ENCODE measurements around the gene FAM163B. TPM values are rescaled to one million over a fixed set of nuclear protein-coding genes. Genes with fewer than 3 reads are reported as not detected.

Gene FAM163B
- total and polyA plus RNA-seq, 2 donors (not counting 1 experiment from before 2014, with no cell fraction given) = not detected

DNA sequence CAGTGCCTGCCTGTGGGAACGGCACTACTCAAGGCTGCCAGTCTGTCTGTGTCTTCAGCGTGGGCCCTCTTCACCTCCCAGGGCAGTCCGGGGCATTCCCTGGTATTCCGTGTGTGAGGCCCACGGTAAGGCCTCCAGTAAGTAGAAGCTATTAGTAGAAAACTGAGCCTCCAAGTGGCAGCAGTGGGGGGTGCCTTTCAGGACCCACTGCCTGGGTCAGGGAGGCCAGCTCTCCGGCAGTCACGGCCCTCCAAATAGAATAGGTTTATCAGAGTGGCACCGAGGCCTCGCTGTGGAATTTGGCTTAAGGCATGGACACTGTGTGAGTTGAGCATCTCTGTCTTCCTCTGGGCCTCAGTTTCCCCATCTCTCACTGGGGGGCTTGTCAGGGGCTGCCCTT lies 51.6 kb downstream of the FAM163B start:
- no peaks in the 10 kb centered on the region for H3K36me3 ChIP-seq (replicated peaks in 1 of 2; ENCODE audit: control extremely low read depth in 1 of 2, control insufficient read depth in 1 of 2, extremely low read depth in 1 of 2, insufficient read depth in 2 of 2, low read length in 1 of 2)
- Mint-ChIP-seq H3K27ac (no peak overlapping the region), H3K4me3 (no peak overlapping the region), H3K27me3 (peaks cover 22% of the 10 kb centered on the region), H3K4me1 (peaks cover 15% of the 10 kb centered on the region), H3K9me3 (ENCODE audit: insufficient read depth) (no peaks in the 10 kb centered on the region)
- peaks cover 13 to 17% of the 10 kb centered on the region in 2 donors for H3K4me1 ChIP-seq (ENCODE audit: control insufficient read depth in 2 of 2, insufficient read depth in 2 of 2, low read length in 2 of 2)
- H3K4me3 ChIP-seq (ENCODE audit: control extremely low read depth in 1 of 5, extremely low read depth in 1 of 5, insufficient read depth in 1 of 5, low read depth in 2 of 5, low read length in 4 of 5) = no peak overlapping the region
- no peak overlapping the region for H2AFZ ChIP-seq (ENCODE audit: insufficient read depth, low read depth, low read length, poor library complexity, severe bottlenecking)
- no peak overlapping the region for H3K9ac ChIP-seq (ENCODE audit: low read length)
- no peaks in the 10 kb centered on the region for H3K79me2 ChIP-seq (ENCODE audit: control insufficient read depth, insufficient read depth, low read length)
- WGBS (ENCODE audit: insufficient coverage) = 100% methylated on average over 8 of the region's 9 CpGs
- ChIA-PET POLR2A (no interaction called here), CTCF (no interaction called here)
- DNase-seq (no peak), ATAC-seq (ENCODE audit: low read depth) (no peak)
- H3K27ac ChIP-seq (ENCODE audit: low read length in 2 of 2) = no peak overlapping the region
- peaks cover 0 to 32% (median 4%) of the 10 kb centered on the region in 4 experiments for H3K27me3 ChIP-seq (replicated peaks in 1 of 4; ENCODE audit: control extremely low read depth in 1 of 4, control insufficient read depth in 3 of 4, insufficient read depth in 4 of 4, low read length in 3 of 4)
- peaks cover 0 to 4% (median 0%) of the 10 kb centered on the region in 3 donors for H3K9me3 ChIP-seq (ENCODE audit: control extremely low read depth in 1 of 3, control insufficient read depth in 2 of 3, insufficient read depth in 1 of 3, low read length in 2 of 3)
- no peaks in the 10 kb centered on the region for H4K20me1 ChIP-seq (ENCODE audit: control insufficient read depth, insufficient read depth, low read length, poor library complexity, severe bottlenecking)
- H3K4me2 ChIP-seq (replicated peaks; ENCODE audit: low read depth, low read length, poor library complexity, severe bottlenecking) = peak overlapping the region; percentile 49
- intact Hi-C loops (cut with micrococcal nuclease) = no loop called here
- TF ChIP-seq, protein P1, sequence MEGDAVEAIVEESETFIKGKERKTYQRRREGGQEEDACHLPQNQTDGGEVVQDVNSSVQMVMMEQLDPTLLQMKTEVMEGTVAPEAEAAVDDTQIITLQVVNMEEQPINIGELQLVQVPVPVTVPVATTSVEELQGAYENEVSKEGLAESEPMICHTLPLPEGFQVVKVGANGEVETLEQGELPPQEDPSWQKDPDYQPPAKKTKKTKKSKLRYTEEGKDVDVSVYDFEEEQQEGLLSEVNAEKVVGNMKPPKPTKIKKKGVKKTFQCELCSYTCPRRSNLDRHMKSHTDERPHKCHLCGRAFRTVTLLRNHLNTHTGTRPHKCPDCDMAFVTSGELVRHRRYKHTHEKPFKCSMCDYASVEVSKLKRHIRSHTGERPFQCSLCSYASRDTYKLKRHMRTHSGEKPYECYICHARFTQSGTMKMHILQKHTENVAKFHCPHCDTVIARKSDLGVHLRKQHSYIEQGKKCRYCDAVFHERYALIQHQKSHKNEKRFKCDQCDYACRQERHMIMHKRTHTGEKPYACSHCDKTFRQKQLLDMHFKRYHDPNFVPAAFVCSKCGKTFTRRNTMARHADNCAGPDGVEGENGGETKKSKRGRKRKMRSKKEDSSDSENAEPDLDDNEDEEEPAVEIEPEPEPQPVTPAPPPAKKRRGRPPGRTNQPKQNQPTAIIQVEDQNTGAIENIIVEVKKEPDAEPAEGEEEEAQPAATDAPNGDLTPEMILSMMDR (IDR thresholded peaks at IDR 0.05) = no peak

DNA sequence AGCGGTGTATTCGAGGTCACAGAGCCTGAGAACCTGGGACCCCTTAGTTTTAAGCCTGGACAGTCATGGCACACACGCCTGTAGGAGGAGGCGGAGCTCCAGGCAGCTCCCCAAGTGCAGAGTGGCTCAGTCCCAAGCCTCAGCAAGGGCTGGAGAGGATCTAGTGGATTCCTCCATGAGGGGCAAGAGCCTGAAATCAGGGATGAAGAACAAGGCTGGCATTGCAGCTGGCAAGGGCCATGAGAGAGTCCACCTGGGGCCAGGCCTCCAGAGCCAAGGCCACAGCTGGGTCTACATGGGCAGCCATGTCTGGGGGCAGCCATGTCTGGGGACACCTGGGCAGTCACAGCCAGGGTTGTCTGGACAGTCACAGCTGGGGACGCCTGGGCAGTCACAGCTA lies 52.8 kb downstream of the FAM163B start:
- ChIA-PET CTCF (no interaction called here), POLR2A (no interaction called here)
- Histone ChIP-seq H3K36me3 (replicated peaks in 1 of 2; ENCODE audit: control extremely low read depth in 1 of 2, control insufficient read depth in 1 of 2, extremely low read depth in 1 of 2, insufficient read depth in 2 of 2, low read length in 1 of 2) (no peaks in the 10 kb centered on the region), H3K4me3 (ENCODE audit: control extremely low read depth in 1 of 5, extremely low read depth in 1 of 5, insufficient read depth in 1 of 5, low read depth in 2 of 5, low read length in 4 of 5) (no peak overlapping the region), H3K4me2 (replicated peaks; ENCODE audit: low read depth, low read length, poor library complexity, severe bottlenecking) (no peak overlapping the region), H3K9me3 (ENCODE audit: control extremely low read depth in 1 of 3, control insufficient read depth in 2 of 3, insufficient read depth in 1 of 3, low read length in 2 of 3) (peaks cover 0 to 4% (median 0%) of the 10 kb centered on the region in 3 donors), H2AFZ (ENCODE audit: insufficient read depth, low read depth, low read length, poor library complexity, severe bottlenecking) (no peak overlapping the region), H3K27ac (ENCODE audit: low read length in 2 of 2) (no peak overlapping the region), H3K9ac (ENCODE audit: low read length) (no peak overlapping the region), H3K27me3 (replicated peaks in 1 of 4; ENCODE audit: control extremely low read depth in 1 of 4, control insufficient read depth in 3 of 4, insufficient read depth in 4 of 4, low read length in 3 of 4) (peaks cover 0 to 32% (median 4%) of the 10 kb centered on the region in 4 experiments), H4K20me1 (ENCODE audit: control insufficient read depth, insufficient read depth, low read length, poor library complexity, severe bottlenecking) (no peaks in the 10 kb centered on the region), H3K79me2 (ENCODE audit: control insufficient read depth, insufficient read depth, low read length) (no peaks in the 10 kb centered on the region), H3K4me1 (ENCODE audit: control insufficient read depth in 2 of 2, insufficient read depth in 2 of 2, low read length in 2 of 2) (peaks cover 13 to 17% of the 10 kb centered on the region in 2 donors)
- Mint-ChIP-seq H3K9me3 (ENCODE audit: insufficient read depth) (no peaks in the 10 kb centered on the region), H3K27me3 (peaks cover 22% of the 10 kb centered on the region), H3K4me3 (no peak overlapping the region), H3K27ac (no peak overlapping the region), H3K4me1 (peaks cover 15% of the 10 kb centered on the region)
- no peak for DNase-seq
- intact Hi-C loops (cut with micrococcal nuclease) = no loop called here
- ATAC-seq (ENCODE audit: low read depth) = no peak
- WGBS (ENCODE audit: insufficient coverage) = 80% methylated on average over 5 of the region's 5 CpGs
- no peak for TF ChIP-seq EZH2 (IDR thresholded peaks at IDR 0.05; ENCODE audit: borderline replicate concordance, insufficient read depth, low read depth, low read length, poor library complexity, severe bottlenecking)
- TF ChIP-seq, protein P1 (IDR thresholded peaks at IDR 0.05) = no peak
